GM12873 (cell line): ENCODE data around the gene DPCD.

Experiments
- TF ChIP-seq, protein P1 (sequence below): IDR thresholded peaks from 2 replicates; pipeline ENCODE4 v1.5.1; 2012; ENCODE audit warnings: low read depth, mild to moderate bottlenecking, moderate library complexity, low read length, control low read depth; ENCODE audit not compliant: insufficient read depth; ENCODE audit errors: missing control alignments

DPCD gene

GRCh38 chr10:101607124-101607523 is 19.0 kb downstream of the DPCD start:
- TF ChIP-seq, protein P1, sequence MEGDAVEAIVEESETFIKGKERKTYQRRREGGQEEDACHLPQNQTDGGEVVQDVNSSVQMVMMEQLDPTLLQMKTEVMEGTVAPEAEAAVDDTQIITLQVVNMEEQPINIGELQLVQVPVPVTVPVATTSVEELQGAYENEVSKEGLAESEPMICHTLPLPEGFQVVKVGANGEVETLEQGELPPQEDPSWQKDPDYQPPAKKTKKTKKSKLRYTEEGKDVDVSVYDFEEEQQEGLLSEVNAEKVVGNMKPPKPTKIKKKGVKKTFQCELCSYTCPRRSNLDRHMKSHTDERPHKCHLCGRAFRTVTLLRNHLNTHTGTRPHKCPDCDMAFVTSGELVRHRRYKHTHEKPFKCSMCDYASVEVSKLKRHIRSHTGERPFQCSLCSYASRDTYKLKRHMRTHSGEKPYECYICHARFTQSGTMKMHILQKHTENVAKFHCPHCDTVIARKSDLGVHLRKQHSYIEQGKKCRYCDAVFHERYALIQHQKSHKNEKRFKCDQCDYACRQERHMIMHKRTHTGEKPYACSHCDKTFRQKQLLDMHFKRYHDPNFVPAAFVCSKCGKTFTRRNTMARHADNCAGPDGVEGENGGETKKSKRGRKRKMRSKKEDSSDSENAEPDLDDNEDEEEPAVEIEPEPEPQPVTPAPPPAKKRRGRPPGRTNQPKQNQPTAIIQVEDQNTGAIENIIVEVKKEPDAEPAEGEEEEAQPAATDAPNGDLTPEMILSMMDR = no peak

- TF ChIP-seq, protein P1 = no peak
Observed at GRCh38 chr10:101609481-101609880, 21.4 kb downstream of the DPCD start.

DNA sequence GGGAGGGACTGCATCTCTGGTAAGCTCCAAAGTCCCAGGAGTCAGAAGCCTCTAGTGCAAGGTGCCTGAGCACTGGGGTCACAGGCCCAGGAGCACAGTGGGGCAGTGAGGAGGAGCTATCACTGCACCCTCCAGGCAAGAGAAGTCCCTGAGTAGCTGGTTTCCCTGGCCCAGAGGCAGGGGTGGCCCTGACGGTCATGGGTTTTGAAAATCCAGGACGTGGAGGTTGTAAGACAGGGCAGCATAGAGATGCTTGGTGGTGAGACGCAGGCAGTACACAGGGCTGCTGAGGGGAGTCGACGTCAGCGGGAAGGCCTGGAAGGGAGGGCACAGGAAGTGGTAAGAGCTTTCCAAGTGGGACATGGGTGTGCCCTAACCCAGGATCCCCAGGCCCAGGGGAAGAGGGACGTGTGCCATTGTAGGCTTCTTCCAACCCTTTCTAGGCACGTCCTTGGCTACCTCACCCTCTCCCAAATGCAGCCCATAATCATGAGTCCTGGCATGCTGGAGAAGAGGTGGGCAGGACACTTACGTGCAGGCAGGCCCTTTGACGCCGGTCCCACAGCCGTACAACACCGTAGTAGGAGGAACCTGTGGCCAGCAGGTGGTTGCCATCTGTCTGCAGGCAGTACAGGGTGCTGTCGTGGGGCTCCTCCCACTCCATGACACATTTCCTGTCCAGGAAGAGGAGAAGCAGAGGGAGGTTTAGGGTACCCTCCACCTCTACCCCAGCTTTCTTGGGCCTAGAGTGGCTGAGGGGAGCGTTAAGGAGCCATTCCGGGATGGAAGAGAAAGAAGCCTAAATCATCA is 23.2 kb downstream of the DPCD start:
- TF ChIP-seq, protein P1 = no peak

DNA sequence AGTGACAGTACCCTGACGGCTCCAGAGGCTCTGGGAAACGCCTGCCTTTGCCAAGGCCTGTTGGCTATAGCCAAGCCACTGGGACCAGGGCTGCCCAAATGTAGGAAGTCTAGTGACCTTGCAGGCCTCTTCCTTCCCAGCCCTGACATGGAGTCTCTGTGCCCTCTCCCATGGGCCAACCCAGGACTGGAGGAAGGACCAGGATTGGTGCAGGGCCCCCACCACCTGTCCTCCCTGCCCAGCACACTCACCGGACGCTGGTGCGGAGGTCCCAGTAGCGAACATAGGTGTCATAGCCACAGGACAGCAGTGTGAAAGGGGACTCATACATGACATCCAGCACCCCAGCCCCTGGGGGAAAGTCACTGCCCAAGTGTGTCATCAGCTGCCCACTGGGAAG is 24.0 kb downstream of the DPCD start:
- TF ChIP-seq, protein P1 = no peak

- TF ChIP-seq, protein P1 = no peak
Observed at GRCh38 chr10:101612872-101613271, 24.8 kb downstream of the DPCD start.

GRCh38 chr10:101613646-101614045 is 25.5 kb downstream of the DPCD start:
- TF ChIP-seq, protein P1 = no peak

DNA sequence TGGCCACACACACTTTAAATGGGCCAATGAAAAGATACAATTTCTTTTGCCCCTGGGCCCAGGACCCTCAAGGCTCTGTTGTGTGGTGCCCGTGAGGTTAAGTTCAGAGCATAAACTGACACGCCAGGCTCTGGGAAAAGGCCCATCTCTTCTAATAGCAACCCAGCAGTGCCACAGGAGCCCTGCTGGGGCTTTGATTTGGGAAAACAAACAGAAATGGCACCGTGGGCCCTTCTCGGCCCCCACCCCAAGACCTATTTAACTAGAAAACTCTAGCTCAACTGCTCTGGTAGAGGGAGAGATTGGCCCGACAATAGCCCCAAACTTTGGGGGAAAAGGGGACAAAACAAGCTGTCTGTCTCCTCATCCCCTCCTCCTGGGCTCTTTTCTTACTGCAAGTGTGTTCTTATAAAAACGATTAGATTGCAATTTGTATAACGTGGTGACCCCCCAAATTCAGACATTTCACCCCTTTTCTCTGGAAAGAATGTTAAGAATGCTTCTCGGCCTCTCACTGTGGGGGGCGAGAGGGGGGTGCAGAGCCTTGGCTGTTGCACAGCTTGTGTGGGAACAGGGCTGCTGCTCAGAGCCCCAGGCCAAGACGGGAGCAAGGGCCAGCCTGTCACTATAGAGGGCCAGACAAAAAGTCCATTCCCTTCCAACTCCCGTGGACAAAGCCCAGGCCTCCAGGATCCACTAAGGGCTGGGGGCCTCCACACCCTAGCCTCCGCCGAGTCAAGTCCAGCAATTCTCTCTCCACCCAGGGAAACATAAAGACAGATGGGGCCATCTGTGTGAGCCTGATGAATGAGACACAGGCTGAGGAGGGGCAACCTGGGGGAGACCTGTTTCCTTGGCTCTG is 26.8 kb downstream of the DPCD start:
- TF ChIP-seq, protein P1 = no peak
